ENCODE results near the gene G0S2. TPM values are rescaled to one million over a fixed set of nuclear protein-coding genes. Genes with fewer than 3 reads are reported as not detected.

G0S2 gene
- total and polyA plus RNA-seq, 4 donors: 9.6 to 347 (median 166) TPM

DNA sequence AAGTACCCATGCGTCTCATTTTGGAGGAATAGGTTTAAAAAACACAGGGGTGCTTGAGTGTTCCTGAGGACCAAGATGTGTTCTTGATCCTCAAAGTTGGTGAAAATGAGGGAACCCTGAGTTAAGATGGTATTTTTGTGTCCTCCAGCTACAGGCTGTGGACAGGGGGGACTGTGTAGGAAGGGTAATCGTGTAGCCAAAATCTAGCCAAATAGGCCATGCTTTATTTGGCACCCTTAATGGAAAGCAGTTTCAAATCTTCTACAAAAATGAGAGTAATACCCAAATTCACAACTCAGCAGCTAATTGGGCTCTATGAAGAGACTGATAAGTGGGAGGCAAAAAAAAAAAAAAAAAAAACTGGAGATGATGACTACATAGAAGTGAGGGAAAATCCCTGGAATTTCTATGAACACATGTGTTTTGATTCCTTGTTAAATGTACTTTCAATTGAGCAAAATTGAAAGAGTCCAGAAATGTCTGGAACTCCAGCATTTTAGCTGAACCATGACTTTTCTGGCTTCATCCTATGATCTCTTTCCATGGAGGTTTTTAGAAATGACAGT lies 29.9 kb downstream of the G0S2 start:
- Histone ChIP-seq H3K4me1 (ENCODE audit: control insufficient read depth in 4 of 4, insufficient read depth in 4 of 4, low read length in 3 of 4) (peaks cover 3 to 57% (median 40%) of the 10 kb centered on the region in 4 donors), H3K36me3 (ENCODE audit: control insufficient read depth in 4 of 4, insufficient read depth in 3 of 4, low read depth in 1 of 4, low read length in 3 of 4) (peaks cover 0 to 9% (median 4%) of the 10 kb centered on the region in 4 donors), H3K9me3 (ENCODE audit: control insufficient read depth in 4 of 4, low read length in 3 of 4) (no peaks in the 10 kb centered on the region), H3K9ac (ENCODE audit: low read depth in 1 of 2, low read length in 2 of 2) (peak overlapping the region; percentile 86 to 100), H3K27ac (ENCODE audit: low read depth in 1 of 2, low read length in 2 of 2) (peak overlapping the region; percentile 91 to 96), H3K27me3 (ENCODE audit: control insufficient read depth in 4 of 4, insufficient read depth in 4 of 4, low read length in 3 of 4) (no peaks in the 10 kb centered on the region), H3K4me3 (ENCODE audit: low read depth in 1 of 3, low read length in 3 of 3) (peak overlapping the region; percentile 58 to 81 (median 77))
- TF ChIP-seq HNF4G (IDR thresholded peaks at IDR 0.05): no peak
- TF ChIP-seq SP1 (IDR thresholded peaks at IDR 0.05): no peak
- no peak for TF ChIP-seq NR2F2 (IDR thresholded peaks at IDR 0.05)
- TF ChIP-seq FOXA1 (IDR thresholded peaks at IDR 0.05): no peak
- no peak for TF ChIP-seq RAD21 (IDR thresholded peaks at IDR 0.05)
- TF ChIP-seq TAF1 (conservative IDR thresholded peaks at IDR 0.05): peak; percentile 46
- no peak for TF ChIP-seq ZBTB33 (IDR thresholded peaks at IDR 0.05)
- no peak for TF ChIP-seq JUND (IDR thresholded peaks at IDR 0.05)
- TF ChIP-seq FOXA2 (IDR thresholded peaks at IDR 0.05): no peak
- 38% methylated on average over 2 of the region's 2 CpGs for WGBS
- no peak for DNase-seq (ENCODE audit: low spot score)

- no peak for DNase-seq (ENCODE audit: low spot score)
- Histone ChIP-seq H3K4me3 (ENCODE audit: low read depth in 1 of 3, low read length in 3 of 3) (peak overlapping the region in 2 of 3 donors; percentile 58 to 77), H3K36me3 (ENCODE audit: control insufficient read depth in 4 of 4, insufficient read depth in 3 of 4, low read depth in 1 of 4, low read length in 3 of 4) (peaks cover 0 to 20% (median 8%) of the 10 kb centered on the region in 4 donors), H3K27ac (ENCODE audit: low read depth in 1 of 2, low read length in 2 of 2) (peak overlapping the region; percentile 91 to 96), H3K27me3 (ENCODE audit: control insufficient read depth in 4 of 4, insufficient read depth in 4 of 4, low read length in 3 of 4) (no peaks in the 10 kb centered on the region), H3K9ac (ENCODE audit: low read depth in 1 of 2, low read length in 2 of 2) (no peak overlapping the region), H3K9me3 (ENCODE audit: control insufficient read depth in 4 of 4, low read length in 3 of 4) (no peaks in the 10 kb centered on the region), H3K4me1 (ENCODE audit: control insufficient read depth in 4 of 4, insufficient read depth in 4 of 4, low read length in 3 of 4) (peaks cover 0 to 51% (median 31%) of the 10 kb centered on the region in 4 donors)
- WGBS: 77% methylated on average over 3 of the region's 3 CpGs
- TF ChIP-seq ATF3 (IDR thresholded peaks at IDR 0.05) (no peak), HNF4G (IDR thresholded peaks at IDR 0.05) (peak; percentile 73), HNF4A (conservative IDR thresholded peaks at IDR 0.05) (peak; percentile 93 to 96), YY1 (IDR thresholded peaks at IDR 0.05) (peak; percentile 83), FOXA1 (IDR thresholded peaks at IDR 0.05) (no peak), JUND (IDR thresholded peaks at IDR 0.05) (no peak), GABPA (IDR thresholded peaks at IDR 0.05 in 1 of 2, conservative IDR thresholded peaks at IDR 0.05 in 1 of 2) (no peak), RXRA (IDR thresholded peaks at IDR 0.05) (peak; percentile 67 to 85), TAF1 (conservative IDR thresholded peaks at IDR 0.05) (no peak), FOXA2 (IDR thresholded peaks at IDR 0.05) (no peak), NR2F2 (IDR thresholded peaks at IDR 0.05) (no peak), SP1 (IDR thresholded peaks at IDR 0.05) (peak; percentile 74), REST (IDR thresholded peaks at IDR 0.05) (no peak), ZBTB33 (IDR thresholded peaks at IDR 0.05) (no peak), RAD21 (IDR thresholded peaks at IDR 0.05) (peak; percentile 12 to 35), EGR1 (IDR thresholded peaks at IDR 0.05; ENCODE audit: low read depth in 2 of 2) (no peak)
- TF ChIP-seq, protein P1, sequence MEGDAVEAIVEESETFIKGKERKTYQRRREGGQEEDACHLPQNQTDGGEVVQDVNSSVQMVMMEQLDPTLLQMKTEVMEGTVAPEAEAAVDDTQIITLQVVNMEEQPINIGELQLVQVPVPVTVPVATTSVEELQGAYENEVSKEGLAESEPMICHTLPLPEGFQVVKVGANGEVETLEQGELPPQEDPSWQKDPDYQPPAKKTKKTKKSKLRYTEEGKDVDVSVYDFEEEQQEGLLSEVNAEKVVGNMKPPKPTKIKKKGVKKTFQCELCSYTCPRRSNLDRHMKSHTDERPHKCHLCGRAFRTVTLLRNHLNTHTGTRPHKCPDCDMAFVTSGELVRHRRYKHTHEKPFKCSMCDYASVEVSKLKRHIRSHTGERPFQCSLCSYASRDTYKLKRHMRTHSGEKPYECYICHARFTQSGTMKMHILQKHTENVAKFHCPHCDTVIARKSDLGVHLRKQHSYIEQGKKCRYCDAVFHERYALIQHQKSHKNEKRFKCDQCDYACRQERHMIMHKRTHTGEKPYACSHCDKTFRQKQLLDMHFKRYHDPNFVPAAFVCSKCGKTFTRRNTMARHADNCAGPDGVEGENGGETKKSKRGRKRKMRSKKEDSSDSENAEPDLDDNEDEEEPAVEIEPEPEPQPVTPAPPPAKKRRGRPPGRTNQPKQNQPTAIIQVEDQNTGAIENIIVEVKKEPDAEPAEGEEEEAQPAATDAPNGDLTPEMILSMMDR (IDR thresholded peaks at IDR 0.05; ENCODE audit: low read depth, low read length, missing input control): no peak
- TF ChIP-seq, protein P2, sequence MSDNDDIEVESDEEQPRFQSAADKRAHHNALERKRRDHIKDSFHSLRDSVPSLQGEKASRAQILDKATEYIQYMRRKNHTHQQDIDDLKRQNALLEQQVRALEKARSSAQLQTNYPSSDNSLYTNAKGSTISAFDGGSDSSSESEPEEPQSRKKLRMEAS (IDR thresholded peaks at IDR 0.05): peak; percentile 12
These were observed 31.4 kb downstream of the G0S2 start for GRCh38 chr1:209706622-209707021.
